Measurements from ENCODE around the gene TARS3. TPM values are rescaled to one million over a fixed set of nuclear protein-coding genes. Genes with fewer than 3 reads are reported as not detected.
"Not testable (repeated sequence)": the region's sequence is repeated elsewhere in the genome, so short reads cannot be mapped to it uniquely, and the experiment has no call there.

Gene TARS3
- total RNA-seq, result 9.7 TPM

DNA sequence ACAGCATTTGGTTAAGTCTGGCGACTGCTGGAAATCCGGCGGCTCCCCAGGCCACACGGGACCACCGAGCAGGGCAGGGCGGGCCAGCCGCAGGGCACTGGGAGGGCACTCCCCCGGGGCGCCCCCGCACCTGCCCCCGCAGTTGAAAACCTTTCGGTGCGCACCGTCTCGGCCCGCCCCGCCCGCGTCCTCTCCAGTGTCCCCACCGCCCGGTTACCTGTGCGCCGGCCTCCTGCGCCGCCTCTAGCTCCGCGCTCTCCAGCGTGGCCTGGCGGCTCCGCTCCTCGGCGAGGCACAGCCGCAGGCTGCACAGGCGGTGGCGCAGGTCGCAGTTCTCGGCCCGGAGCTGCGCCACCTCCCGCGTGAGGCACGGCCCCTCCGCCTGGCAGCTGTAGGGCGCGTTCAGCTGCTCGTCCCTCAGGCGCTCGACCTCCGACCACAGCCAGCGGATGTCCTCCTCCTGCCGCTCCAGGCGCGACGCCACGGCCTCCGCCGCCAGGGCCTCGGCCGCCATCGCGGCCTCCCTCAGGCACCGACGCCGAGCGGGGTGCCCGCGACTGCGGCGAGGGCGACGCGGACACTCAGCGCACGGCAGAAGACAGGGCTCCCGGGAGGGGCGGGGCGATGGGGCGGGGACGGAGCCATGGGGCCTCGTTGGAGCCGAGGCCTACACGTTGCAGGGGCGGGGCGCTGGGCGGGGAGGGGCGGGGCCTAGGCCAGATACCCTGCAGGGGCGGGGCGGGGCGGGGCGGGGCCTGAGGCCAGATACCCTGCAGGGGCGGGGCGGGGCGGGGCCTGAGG, at the start of gene TARS3:
TARS3 (minus strand) TSS at position 600 of the 801 bp plus-strand sequence; CDS start at position 514, 86 bp downstream.
- DNase-seq (ENCODE audit: low read depth in 2 of 3, low spot score in 2 of 3), result peak; percentile 92 to 95 (median 95)

- peak in 1 of 3 donors; percentile 2 for DNase-seq (ENCODE audit: low read depth in 2 of 3, low spot score in 2 of 3)
Observed at GRCh38 chr15:101773496-101774100, 49.3 kb upstream of the TARS3 start.

DNA sequence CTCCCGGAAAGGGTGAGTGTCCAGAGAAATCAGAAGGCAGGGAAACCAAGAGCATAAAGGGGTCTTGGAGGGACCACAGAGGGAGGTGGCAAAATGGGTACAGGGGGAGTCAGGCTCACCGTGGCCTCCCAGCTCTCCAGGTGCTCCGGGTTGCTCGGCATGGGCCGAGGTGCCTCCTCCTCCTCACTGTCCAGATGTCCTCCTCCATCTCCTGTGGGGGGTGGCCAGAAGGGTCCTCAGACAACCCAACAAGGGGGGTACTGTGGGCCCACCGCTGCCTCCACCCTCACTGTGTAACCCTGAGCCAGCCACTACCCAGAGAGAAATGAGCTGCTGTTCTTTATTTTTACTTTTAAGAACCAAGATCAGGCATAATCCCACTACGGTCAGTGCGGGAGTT, 48.6 kb upstream of the TARS3 start:
- DNase-seq (ENCODE audit: low read depth in 2 of 3, low spot score in 2 of 3), result no peak

DNA sequence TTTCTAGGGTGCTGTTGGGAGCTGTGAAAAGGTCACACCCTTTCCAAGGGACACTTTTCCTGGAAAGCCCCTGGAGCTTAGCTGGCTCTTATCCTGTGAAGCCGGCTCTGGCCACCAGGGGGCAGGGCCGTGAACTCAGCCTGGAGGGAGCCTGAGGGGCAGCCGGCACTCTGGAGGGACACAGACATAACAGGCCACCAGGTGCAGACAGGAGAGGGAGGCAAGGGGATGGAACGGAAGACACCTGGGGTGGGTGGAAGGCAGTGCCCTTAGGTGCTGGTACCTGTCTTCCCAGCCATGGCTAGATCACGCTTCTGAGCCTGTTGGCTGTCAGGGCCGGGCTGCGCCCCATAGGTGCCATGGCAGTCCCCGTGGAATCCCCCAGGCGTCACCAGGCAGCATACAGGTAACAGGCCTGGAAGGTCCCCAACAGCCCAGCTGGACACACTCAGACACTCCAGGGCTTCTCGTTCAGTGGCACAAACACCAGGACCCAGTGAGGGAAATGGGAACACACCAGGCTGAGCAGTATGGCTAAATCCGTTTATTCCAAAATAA, 42.9 kb upstream of the TARS3 start:
- DNase-seq (ENCODE audit: low read depth in 2 of 3, low spot score in 2 of 3), result not testable (repeated sequence)

DNA sequence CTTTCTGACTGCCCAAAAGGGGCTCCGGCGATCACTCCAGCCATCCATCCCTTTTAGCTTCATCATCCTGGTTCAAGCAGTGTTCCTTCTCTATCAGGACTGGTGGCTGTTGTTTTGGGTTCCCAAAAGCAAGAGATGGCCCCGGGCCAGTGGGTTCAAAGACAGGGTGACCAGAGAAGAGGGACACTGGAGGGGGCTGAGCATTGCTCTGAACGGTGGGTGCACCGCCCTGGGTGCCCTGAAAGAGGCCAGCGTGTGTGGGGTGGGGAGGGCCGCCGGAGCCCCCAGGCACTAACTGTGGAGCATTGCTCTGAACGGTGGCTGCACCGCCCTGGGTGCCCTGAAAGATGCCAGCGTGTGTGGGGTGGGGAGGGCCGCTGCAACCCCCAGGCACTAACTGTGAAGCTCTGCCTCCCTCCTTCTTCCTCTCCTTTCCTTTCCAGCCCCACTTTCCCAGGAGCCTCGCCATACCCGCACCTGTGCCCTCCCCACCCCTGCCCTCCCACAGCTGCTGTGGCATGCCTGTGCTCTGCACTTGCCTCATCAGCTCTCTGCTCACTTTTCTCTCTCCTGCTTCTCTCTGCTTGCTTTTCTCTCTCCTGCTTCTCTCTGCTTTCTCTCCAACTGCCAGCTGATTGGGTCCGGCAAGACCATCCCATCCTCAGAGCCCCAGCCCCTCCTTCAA, 41.6 kb upstream of the TARS3 start:
- DNase-seq (ENCODE audit: low read depth in 2 of 3, low spot score in 2 of 3), result no peak

DNA sequence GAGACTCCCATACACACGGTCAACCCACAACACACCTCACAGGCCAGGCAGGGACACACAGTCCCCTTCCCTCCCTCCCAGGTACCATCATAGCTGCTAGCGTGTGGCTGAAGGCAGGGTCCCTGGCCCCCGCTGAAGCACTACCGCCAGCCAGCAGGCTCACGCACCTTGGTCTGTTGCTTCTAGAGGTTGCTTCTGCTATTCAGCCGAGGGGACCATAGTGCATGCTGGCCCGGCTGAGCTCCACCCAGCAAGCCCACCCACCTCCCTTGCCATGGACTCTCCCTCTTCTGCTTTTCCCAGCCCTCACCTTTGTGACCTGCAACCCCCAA, 41.0 kb upstream of the TARS3 start:
- DNase-seq (ENCODE audit: low read depth in 2 of 3, low spot score in 2 of 3), result not testable (repeated sequence)

- DNase-seq (ENCODE audit: low read depth in 2 of 3, low spot score in 2 of 3), result not testable (repeated sequence)
Observed at GRCh38 chr15:101764669-101765339, 40.5 kb upstream of the TARS3 start.

DNA sequence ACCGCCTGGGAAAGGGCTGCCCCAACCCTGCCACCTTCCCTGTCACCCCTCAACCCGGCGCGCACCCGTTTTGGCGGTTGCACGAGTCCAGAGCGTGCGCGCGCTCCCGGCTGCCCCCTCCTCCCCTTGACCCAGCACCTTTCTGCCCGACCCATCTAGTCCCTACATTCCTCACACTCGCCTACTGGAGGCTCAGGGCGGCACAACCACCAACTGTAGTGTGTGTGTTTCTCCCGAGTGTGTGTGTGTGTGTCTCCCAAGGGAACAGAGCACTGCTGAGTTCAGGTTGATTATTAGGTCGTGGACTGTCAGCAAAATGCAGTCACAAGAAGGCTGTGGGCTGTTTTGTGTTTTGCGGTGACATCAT, 22.4 kb upstream of the TARS3 start:
- DNase-seq (ENCODE audit: low read depth in 2 of 3, low spot score in 2 of 3), result not testable (repeated sequence)

GRCh38 chr15:101734837-101735236, 10.6 kb upstream of the TARS3 start:
- not testable (repeated sequence) for DNase-seq (ENCODE audit: low read depth in 2 of 3, low spot score in 2 of 3)

GRCh38 chr15:101733545-101733944, 9.3 kb upstream of the TARS3 start:
- no peak for DNase-seq (ENCODE audit: low read depth in 2 of 3, low spot score in 2 of 3)

DNA sequence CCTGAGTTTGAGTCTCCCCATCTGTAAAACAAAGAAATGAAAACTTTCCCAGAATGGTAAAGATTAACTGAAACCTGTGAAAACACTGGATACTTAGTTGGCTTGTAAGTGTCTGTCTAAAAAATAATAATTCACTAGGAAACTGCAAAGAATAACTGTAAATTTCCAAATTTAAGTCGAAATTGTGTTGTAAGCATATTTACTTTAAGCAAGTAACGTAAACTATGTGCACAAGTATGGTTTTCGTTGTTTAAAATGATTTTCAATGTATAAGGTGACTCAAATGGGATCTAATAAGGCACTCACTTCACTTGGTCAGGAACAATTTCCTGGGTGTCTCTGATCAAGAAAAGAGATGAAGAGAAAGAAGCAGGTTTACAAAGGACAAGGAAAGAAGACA, 8.5 kb upstream of the TARS3 start:
- DNase-seq (ENCODE audit: low read depth in 2 of 3, low spot score in 2 of 3), result no peak

DNA sequence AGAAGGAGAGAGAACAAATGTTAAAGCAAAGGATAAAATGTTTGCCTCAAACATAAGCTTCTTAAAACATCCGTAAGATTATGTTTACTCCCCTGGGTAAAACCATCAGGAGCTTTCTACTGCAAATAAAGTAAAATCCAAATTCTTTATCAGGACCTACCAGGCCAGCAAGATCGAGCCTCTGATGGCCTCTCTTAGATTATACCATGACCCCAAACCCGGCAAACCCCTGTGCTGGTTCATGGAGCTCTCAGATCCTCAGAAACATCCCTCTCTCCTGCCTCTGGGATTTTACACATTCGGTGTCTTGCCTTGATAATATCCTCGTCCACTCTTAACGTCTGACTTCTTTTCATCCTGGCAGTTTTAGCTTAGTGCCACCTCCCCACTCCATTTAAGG, 7.5 kb upstream of the TARS3 start:
- no peak for DNase-seq (ENCODE audit: low read depth in 2 of 3, low spot score in 2 of 3)

GRCh38 chr15:101727186-101727585, 2.9 kb upstream of the TARS3 start:
- no peak for DNase-seq (ENCODE audit: low read depth in 2 of 3, low spot score in 2 of 3)

- DNase-seq (ENCODE audit: low read depth in 2 of 3, low spot score in 2 of 3), result no peak
Observed at GRCh38 chr15:101725073-101725472, 800 bp upstream of the TARS3 start.

- no peak for DNase-seq (ENCODE audit: low read depth in 2 of 3, low spot score in 2 of 3)
Observed at GRCh38 chr15:101724675-101725005, 367 bp upstream of the TARS3 start.

DNA sequence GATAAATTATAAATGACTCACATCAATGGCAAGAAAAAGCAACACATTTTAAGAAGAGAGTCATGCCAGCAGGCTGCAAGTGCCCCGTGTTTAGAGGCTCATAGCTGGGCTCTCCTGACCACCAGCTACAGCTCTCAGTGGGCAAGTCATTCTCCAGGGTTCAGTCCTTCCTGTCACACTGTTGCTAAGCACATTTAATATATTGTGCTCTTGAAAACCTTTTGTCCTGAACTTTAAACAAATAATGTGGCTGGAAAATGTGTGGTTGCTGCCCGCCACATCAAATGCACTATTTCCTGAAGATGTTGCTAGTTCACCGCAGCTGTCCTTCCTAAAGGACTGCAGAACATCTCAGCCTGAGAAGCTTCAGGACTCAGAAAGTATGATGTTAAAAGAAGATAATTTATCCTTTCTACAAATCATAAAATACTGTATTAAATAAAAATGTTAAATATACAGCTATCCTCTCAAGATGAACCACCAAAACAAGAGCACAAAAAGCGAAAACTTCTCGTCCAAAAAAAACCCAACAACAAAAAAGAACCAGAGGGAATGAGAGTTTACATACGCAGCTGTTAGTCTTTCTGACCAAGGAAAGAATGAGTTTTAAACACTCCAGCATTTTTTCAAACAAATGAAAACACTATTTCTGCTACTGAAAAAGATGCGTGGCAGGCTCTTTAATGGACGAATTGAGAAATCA, 951 bp downstream of the TARS3 start:
- DNase-seq (ENCODE audit: low read depth in 2 of 3, low spot score in 2 of 3), result peak in 2 of 3 donors; percentile 18

DNA sequence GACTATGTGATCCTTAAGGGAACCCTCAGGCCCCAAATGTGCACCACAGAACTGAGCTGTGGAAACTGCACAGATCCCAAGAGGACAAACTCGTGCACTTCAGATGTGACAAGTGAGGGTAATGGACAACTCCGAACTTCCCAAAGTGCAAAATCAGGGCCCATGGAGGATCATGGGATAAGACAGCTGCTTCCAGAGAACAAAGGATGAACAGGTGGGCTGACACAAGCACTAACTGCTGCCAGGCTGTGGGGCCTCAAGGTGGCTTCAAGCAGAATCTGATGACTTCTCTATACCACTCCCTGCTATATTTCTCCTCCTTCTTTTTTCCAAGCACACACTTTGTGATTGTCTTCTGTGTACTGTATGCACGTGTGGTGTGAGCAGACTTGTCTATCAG, 5.4 kb downstream of the TARS3 start:
- DNase-seq (ENCODE audit: low read depth in 2 of 3, low spot score in 2 of 3), result no peak

GRCh38 chr15:101712078-101712477, 12.2 kb downstream of the TARS3 start:
- DNase-seq (ENCODE audit: low read depth in 2 of 3, low spot score in 2 of 3), result no peak

DNA sequence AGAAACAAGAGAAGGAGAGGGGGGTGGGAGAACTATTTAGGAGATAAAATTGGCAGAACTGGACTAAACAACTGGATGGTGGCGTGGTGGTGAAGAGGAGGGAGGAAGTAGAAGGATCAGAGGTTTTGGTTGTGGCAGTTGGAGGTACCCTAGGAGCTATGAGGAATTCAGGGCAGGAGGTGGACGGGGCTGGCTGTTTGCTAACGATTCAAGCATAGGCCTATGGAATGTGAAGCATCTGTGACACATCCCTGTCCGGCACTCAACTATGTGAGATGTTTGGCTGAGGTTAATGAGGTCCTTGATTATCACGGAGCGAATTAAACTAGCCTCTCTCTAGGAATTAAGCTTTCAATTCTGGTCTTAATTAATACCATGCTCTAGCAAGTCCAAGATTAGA, 13.5 kb downstream of the TARS3 start:
- DNase-seq (ENCODE audit: low read depth in 2 of 3, low spot score in 2 of 3), result no peak

DNA sequence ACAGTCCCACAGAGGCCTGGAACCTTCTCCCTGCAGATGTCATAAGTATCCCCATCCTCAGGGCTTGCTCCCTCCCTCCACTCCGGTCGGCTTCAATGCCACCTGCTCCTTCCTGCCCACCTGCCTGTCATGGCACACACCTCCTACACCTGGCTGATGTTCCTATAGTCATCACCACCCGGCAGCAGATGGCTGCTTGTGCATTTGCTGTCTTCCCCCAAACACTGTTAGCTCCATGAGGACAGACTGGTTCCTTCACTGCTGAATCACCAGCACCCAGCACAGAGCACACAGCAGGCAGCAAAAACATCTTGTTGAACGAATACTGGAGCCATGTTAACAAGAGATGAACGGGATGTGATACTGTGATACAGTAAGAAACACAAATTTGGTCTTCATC, 14.8 kb downstream of the TARS3 start:
- no peak for DNase-seq (ENCODE audit: low read depth in 2 of 3, low spot score in 2 of 3)

- no peak for DNase-seq (ENCODE audit: low read depth in 2 of 3, low spot score in 2 of 3)
Observed at GRCh38 chr15:101707983-101708382, 16.3 kb downstream of the TARS3 start.

Measured in hematopoietic multipotent progenitor cell (in vitro differentiated cells).